G401 (cell line): ENCODE measurements around the gene ZFP64. TPM values are rescaled to one million over a fixed set of nuclear protein-coding genes. Genes with fewer than 3 reads are reported as not detected.

ENCODE experiments used
- DNase-seq: peaks from one replicate; pipeline ENCODE4 v3.0.0-alpha.2; 2015; ENCODE audit warnings: low spot score
- in situ Hi-C: cut with HindIII; loops from 2 replicates; pipeline ENCODE4 v1.10.0; 2016; ENCODE audit warnings: low sequenced_read_pairs, mixed read lengths
- total RNA-seq: library from RNA; depleted of rRNA; stranded (reverse); fragments of >200 nt; shearing (Covaris generic); gene quantifications from 2 replicates; pipeline ENCODE4 v1.2.3, GENCODE V29; 2014

The ZFP64 gene
- total RNA-seq, 1 experiment from 2014 or later: 140 TPM

DNA sequence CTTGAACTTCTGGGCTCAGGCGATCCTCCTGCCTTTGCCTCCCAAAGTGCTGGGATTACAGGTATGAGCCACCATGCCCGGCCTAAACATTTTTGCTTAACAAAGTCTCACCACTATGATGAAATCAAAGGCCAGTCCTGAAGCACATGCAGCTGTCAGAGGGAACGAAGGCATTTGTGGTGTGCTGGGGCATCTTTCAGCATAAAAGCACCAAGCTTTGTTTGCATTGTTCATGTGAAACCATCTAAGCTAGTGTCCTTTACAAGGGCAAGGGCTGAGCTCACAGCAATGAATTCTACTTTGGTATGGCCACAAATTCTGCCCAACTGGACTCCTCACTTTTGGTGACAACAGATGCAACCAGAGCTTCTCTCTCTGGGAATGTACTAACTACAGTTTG lies 66.8 kb downstream of the ZFP64 start:
- in situ Hi-C loops: no loop called here
- DNase-seq: no peak

DNA sequence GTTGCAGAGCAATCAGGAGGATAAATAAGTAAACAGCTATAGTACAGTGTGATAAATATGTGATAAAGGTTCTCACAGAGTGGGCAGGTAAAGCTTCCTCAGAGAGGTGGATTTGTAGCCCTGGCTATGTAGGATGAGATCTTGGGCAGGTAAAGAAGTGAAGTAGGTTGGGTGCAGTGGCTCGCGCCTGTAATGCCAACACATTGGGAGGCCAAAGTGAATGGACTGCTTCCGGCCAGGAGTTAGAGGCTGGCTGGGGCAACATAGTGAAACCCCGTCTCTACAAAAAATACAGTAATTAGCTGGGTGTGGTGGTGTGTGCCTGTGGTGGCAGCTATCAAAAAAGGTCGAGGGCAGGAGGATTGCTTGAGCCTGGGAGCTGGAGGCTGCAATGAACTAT lies 72.9 kb downstream of the ZFP64 start:
- in situ Hi-C loops: no loop called here
- DNase-seq: no peak

DNA sequence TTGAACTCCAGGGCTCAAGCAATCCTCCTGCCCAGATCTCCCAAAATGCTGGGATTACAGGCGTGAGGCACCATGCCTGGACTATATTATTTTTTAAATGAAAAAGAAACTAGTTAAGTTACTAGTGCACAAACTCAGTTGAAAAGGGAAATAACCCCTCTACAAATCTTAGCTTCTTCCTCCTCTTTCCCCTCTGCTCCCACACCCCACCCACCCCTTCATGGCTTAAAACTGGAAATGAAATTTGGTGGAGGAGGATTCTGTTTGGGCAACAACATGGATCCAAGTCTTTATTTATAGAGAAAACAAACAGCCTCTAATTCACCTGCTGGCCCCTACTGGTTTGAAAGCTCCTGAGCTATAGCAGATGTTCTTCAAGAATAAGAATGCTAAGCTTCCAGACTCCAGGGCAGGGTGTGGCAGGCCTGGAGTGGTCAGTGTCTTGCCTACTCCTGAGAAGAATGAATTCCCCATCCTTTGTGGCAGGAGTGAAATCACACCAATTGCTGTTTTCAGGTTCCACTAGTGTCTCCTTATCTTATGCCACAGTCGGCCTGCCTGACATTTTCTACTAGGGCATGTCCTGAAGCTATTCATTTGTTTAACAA lies 73.5 kb downstream of the ZFP64 start:
- in situ Hi-C loops: no loop called here

DNA sequence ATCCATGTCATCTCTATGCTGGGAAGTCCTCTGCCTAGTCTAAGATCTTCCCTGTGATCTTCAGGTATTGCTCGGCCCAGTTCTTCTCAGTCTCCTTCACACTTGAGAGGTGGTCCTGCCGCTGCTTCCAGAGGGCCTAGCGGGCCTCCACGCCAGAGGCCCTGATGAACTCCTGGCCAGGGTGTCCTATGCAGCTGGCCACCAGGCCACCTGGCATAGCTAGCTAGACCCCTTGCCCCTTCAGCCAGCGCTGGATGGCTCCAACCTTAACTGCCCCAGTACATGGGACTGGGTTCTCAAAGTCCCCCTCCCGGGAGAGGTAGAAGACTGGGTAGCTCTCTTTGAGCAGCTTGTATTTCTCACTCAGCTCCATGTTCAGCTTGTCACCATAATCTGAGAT lies 81.1 kb downstream of the ZFP64 start:
- in situ Hi-C loops: no loop called here
- DNase-seq: no peak

More for the DNA sequence above, 73.5 kb downstream of the ZFP64 start:
- DNase-seq: no peak

DNA sequence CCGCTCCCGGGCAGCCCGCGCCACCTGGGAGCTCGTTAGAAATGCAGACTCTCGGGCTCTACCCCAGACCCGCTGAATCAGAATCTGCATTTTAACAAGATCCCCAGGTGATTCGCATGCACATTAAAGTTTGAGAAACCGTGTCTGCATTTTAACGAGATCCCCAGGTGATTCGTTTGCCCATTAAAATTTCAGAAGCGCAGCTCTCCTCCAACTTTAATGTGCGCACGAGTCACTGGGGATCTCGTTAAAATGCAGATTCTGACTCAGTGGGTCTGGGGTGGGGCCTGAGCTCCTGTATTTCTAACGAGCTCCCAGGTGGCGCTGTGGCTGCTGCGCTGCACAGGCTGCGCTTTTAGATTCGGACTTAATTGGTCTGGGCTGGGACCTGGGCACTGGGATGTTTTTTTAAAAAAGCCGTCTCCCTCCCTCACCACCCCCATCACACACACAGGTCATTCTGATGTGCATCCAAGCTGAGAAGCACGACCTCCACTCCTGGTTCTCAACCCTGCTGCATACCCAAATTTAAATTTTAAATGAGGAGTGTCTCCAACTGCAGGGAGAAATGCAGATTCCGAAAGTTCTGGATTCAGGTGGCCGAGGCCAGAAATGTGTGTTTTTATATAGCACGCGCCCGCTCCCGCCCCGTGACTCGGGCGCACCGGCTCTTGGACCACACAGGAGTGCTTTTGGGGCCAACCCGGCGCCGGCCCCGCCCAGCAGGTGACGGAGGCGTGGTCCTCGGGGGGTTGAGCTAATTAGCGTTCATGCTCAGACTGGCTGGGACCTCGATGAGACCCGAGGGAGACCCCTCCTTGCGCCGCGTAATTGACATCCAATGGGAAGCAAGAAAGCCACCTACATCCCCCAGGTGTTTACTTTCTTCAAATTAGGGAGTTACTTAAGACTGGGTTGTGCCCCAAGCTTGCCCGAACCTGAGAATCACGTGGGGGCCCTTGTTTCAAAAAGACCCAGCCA lies 85.8 kb downstream of the ZFP64 start:
- in situ Hi-C loops: no loop called here
- DNase-seq: peak; percentile 62

DNA sequence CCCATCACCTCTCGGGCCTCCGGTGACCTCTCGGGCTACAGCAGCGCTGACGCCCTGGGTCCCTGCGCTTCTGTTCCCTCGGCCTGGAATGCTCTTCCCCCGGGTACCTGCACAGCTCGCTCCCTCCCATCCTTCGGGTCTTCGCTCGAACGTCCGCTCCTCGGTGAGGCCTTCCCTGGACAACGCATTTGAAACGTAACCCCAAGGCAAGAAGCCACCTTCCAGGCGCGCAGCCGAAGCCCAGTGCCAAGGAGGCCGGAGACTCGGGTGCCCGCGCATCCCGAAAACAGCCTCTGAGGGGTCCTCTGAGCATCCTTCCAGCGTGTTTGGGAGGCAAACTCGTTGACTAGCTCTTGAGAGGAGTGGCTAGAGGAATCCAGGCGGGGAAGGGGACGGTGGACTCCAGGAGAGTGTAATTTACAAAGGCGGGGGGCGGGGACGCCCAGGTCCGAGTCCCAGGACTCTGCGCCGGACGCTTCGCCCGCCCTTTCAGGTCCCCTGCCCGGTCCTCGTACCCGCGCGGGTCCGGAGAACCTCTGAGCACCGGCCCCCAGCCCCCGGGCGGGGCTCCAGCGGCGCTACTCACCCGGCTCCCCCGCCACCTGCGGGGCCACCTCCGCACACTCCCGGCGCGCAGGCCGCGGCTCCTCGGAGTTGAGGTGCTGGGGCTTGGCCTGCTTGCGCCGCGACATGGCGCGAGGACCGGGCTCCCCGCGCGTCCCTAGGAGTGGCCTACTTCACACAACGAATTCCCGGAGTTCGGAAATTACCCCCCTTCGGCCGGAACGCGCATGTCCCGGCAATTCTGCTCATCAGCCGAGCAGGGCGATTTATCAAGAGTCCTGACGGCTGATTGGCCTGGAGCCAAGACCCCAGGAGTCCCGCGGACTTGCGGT lies 86.8 kb downstream of the ZFP64 start:
- peak; percentile 38 for DNase-seq
- in situ Hi-C loops: no loop called here

DNA sequence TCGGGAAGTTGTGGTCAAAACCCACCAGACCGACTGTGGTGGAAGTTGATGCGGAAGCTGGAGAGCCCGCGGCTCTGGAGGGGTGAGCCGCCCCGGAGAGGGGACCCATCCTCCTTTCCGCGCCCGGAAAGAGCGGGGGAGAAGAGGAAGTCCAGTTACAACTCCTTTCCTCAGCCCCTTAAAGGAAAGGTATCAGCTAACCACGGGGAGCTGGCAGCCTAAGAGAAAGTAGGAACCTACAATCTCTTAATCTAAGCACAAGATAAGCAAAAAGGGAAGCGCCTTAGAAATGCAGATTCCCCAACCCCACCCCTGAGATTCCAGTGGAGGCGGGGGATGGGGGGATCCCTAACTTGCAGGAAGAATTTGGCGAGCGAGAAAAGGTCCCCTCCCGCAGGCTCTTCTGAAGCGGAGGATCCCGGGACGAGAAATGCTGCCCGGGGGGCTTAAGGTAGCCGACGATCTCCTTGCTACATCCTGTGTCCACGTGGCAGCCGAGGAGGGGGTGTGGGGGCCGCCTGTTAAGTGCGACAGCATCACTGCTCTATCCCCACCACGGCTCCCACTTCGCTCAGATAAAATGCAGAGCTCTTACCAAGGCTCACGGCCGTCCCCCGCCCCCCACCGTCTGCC lies 87.5 kb downstream of the ZFP64 start:
- in situ Hi-C loops: no loop called here
- no peak for DNase-seq

DNA sequence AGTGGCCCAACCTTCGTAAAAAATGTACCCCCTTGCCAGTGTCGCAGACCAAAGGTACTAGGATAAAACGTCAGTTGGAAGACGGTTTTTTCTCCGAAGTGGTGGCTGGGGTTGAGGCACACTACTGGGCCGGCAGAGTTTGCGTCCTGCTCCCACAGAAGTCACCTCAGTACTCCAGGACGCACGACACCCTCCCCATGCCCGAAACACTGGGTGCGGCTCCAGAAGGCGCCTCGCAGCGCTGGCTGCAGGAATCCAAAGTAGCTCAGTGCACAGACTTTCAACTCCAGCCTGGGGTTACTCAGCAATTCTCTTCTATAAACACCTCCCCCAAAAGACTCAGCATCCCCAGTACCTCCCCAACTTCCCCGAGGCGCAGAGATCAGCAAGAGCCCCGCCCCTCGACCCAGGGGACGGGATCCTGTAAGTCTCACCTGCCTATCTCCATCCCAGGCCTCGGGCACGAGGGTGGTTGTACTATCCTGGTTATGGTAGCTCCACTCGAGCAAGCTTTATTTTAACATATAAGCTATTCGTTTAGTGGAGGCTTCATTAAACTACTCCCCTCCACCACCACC lies 88.2 kb downstream of the ZFP64 start:
- DNase-seq: no peak

DNA sequence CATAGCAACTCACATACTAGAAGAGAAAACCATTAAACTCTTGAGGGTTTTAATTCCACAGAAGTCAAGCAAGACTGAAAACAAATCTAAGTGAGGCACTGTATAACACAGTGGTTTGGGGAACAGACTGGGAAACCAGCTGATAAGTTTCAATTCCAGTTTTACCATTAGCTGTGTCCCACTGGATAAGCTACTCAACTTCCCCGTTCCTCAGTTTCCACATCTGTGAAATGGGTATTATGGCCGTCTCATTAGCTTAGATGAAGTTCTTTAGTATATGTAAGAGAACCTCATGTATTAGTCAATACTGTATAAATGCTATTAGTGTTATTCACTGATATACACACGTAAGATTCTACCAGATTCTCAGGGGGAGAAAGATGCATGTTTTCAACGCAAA lies 89.0 kb downstream of the ZFP64 start:
- in situ Hi-C loops: no loop called here
- DNase-seq: no peak

More for the DNA sequence above, 88.2 kb downstream of the ZFP64 start:
- in situ Hi-C loops: no loop called here

DNA sequence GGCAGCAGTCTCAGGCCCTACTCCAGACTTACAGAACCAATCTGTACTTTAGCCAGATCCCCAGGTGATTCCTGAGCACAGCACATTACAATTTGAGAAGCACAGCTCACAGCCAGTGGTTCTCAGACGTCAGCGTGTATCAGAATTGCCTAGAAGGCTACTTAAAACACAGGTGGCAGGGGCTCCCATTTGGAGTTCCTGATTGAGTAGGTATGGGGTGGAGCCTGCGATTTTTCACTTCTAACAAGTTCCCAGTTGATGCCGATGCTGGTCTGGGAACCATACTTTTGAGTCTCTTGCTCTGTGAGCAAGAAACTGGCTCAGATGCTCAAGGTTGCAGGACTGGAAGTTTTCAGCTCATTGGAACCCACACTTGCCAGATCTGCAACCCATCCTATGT lies 89.5 kb downstream of the ZFP64 start:
- DNase-seq: no peak
- in situ Hi-C loops: no loop called here
